Activated CD8-positive, alpha-beta memory T cell treated with anti-CD3 and anti-CD28 coated beads, Interleukin-2, amount 50 U/mL, for 48 hours (primary cell): ENCODE data around the gene RIBC1.
"Not testable (repeated sequence)": the region's sequence is repeated elsewhere in the genome, so short reads cannot be mapped to it uniquely, and the experiment has no call there.

Experiments
- DNase-seq: peaks from one replicate; pipeline ENCODE4 v3.0.0-alpha.2; 2020

RIBC1 gene

DNA sequence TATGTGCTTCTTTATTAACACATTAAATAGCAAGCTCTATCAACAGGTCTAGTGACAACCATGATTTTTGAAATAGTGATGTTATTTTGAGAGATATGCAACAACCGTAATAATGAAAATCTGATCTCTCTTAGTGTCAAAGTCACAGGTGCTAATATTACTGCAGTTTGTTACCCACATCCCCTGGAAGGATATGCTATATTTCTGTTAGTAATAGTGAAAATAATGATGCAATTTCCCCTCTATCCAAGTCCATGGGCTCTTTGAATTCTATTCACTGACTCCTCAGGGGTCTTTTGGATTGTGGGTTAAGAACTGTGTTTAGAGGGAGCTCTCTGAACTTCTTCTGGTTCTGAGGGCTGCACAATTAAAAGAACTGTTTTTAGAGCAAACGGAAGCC lies 14.5 kb downstream of the RIBC1 start:
- no peak for DNase-seq

GRCh38 chrX:53438174-53438831 lies 15.6 kb downstream of the RIBC1 start:
- no peak for DNase-seq

DNA sequence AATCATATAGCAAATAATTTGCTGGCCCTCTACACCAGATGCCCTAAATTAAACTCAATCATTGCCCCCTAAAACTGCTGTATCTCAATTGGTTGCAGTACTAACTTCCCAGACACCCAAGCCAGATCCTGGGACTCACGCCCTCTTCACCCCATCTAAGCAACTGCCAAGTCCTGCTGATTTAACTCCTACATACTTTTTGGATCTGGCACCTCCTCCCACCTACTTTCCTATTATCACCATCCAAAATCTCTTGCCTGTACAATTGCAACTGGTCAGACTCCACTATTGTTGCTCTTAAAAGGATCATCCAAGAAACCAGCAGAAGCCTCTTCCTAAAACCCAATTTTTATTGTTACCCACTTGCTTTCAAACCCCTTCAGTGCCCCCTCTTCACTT lies 16.2 kb downstream of the RIBC1 start:
- no peak for DNase-seq

DNA sequence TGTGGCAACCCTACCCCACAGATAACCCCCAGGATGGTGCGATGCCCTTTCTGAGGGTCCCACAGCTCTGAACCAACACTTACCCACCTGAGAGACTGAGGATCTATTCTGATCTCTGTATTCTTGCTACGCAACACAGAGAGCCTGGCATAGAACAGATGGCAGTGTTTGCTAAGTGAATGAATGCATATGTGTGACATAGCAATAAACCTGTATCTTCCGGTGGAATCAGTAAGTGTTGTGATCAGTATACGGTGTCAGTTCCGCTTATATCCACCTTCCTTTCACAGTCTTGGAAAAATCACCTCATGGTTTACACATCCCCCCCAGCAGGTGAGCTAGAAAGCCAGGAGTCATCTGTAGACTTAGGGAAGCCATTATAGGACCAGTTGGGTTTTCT lies 17.4 kb downstream of the RIBC1 start:
- DNase-seq, result no peak

- peak; percentile 57 for DNase-seq
Observed at GRCh38 chrX:53440621-53441517, 18.2 kb downstream of the RIBC1 start.

- DNase-seq, result peak; percentile 87
Observed at GRCh38 chrX:53441531-53442321, 19.1 kb downstream of the RIBC1 start.

- DNase-seq, result no peak
Observed at GRCh38 chrX:53442322-53442631, 19.6 kb downstream of the RIBC1 start.

- DNase-seq, result peak; percentile 53
Observed at GRCh38 chrX:53445977-53446376, 23.3 kb downstream of the RIBC1 start.

- no peak for DNase-seq
Observed at GRCh38 chrX:53447441-53447840, 24.8 kb downstream of the RIBC1 start.

- no peak for DNase-seq
Observed at GRCh38 chrX:53449632-53450031, 27.0 kb downstream of the RIBC1 start.

GRCh38 chrX:53452812-53453211 lies 30.1 kb downstream of the RIBC1 start:
- no peak for DNase-seq

- no peak for DNase-seq
Observed at GRCh38 chrX:53456254-53456653, 33.6 kb downstream of the RIBC1 start.

- DNase-seq, result no peak
Observed at GRCh38 chrX:53458082-53458481, 35.4 kb downstream of the RIBC1 start.

GRCh38 chrX:53468659-53469058 lies 46.0 kb downstream of the RIBC1 start:
- not testable (repeated sequence) for DNase-seq

DNA sequence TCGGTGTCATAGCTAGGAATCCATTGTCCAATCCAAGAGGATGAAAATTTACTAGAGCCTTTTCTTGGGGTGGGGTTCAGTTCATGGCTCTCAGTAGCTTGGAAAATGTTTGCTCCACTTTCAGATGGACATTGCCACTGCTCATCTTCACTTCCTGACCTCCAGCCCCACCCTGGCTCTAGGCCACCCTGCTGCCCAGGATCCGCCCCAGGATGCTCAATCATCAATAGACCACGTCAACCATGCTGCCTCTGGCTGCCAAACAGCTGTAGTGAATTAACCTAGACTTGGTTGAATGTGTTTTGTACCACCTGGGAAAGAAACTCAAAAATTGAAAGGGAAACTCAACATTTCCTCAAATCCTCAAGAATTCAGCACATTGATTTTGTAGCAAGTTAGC lies 48.7 kb downstream of the RIBC1 start:
- DNase-seq, result no peak

DNA sequence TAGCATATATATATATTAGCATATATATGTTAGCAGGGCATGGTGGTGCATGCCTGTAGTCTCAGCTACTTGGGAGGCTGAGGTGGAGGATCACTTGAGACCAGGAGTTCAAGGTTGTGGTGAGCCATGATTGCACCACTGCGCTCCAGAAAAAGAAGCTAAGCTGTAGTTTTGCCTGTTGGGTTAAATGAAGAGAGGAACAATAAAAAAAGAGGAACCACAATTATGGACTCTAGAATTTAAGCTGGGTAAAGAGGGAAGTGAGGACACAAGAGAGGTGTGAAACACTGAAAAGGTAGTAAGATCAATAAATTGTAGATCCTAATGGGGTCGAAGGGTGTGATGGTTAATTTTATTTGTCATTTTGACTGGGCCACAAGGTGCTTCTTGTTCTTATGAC lies 52.0 kb downstream of the RIBC1 start:
- DNase-seq, result no peak

- no peak for DNase-seq
Observed at GRCh38 chrX:53476371-53476770, 53.7 kb downstream of the RIBC1 start.

DNA sequence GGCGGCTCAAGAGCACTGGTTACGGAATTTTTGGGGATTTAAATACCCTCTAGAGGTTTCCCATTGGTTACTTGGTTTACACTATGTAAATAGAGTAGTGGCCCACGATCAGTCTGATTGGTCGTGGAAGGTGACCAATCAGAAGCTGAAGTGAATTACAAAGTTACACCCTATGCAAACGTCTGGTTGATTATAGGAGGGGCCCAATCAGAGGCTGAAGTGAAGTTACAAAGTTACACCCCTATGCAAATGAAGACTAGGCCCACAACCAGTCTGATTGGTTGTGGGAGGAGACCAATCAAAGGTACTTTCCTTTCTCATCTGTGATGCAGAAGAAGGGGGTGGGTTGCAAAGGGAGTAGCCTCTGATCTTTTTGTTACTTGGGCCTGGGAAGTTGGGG lies 56.6 kb downstream of the RIBC1 start:
- no peak for DNase-seq
